ENCODE measurements around the gene CCDC88C. TPM values are rescaled to one million over a fixed set of nuclear protein-coding genes. Genes with fewer than 3 reads are reported as not detected.

CCDC88C gene
- total and polyA plus RNA-seq, 3 donors from 2014 or later: 36.5 to 51.3 (median 47.4) TPM

GRCh38 chr14:91320266-91320665 is 97.4 kb downstream of the CCDC88C start:
- intact Hi-C loops (cut with DNase I; ENCODE audit: low total_unique reads): loop anchor here (5.0 kb wide), 1 partner anchor 97 kb away; the partner anchor contains the start of gene CCDC88C
- WGBS, 2 donors: 94 to 95% methylated on average over 9 of the region's 9 CpGs
- DNase-seq: no peak
- Histone ChIP-seq H3K9me3 (no peaks in the 10 kb centered on the region), H3K27me3 (no peaks in the 10 kb centered on the region), H3K4me1 (peaks cover 24% of the 10 kb centered on the region), H3K36me3 (ENCODE audit: low read depth, missing control alignments) (no peaks in the 10 kb centered on the region), H3K4me3 (no peak overlapping the region), H3K27ac (no peak overlapping the region)
- TF ChIP-seq CTCF (IDR thresholded peaks at IDR 0.05) (no peak), POLR2A (IDR thresholded peaks at IDR 0.05) (no peak)

- DNase-seq: no peak
- Histone ChIP-seq H3K36me3 (ENCODE audit: low read depth, missing control alignments) (no peaks in the 10 kb centered on the region), H3K27ac (no peak overlapping the region), H3K4me1 (peaks cover 14% of the 10 kb centered on the region), H3K9me3 (no peaks in the 10 kb centered on the region), H3K4me3 (no peak overlapping the region), H3K27me3 (no peaks in the 10 kb centered on the region)
- intact Hi-C loops (cut with DNase I; ENCODE audit: low total_unique reads): no loop called here
- TF ChIP-seq POLR2A (IDR thresholded peaks at IDR 0.05) (no peak), CTCF (IDR thresholded peaks at IDR 0.05) (no peak)
- 72 to 89% methylated on average over 4 of the region's 4 CpGs for WGBS, 2 donors
Measured at GRCh38 chr14:91318911-91319310, 98.7 kb downstream of the CCDC88C start.

GRCh38 chr14:91317381-91318308 is 100.0 kb downstream of the CCDC88C start:
- TF ChIP-seq POLR2A (IDR thresholded peaks at IDR 0.05): no peak
- TF ChIP-seq CTCF (IDR thresholded peaks at IDR 0.05): peak in 1 of 3 experiments; percentile 18
- Histone ChIP-seq H3K27me3 (no peaks in the 10 kb centered on the region), H3K27ac (no peak overlapping the region), H3K9me3 (no peaks in the 10 kb centered on the region), H3K36me3 (ENCODE audit: low read depth, missing control alignments) (no peaks in the 10 kb centered on the region), H3K4me1 (peaks cover 14% of the 10 kb centered on the region), H3K4me3 (no peak overlapping the region)
- DNase-seq: peak; percentile 80
- 31 to 46% methylated on average over 16 to 21 of the region's 21 CpGs for WGBS, 2 donors
- intact Hi-C loops (cut with DNase I; ENCODE audit: low total_unique reads): no loop called here

- intact Hi-C loops (cut with DNase I; ENCODE audit: low total_unique reads): no loop called here
- H3K4me1 ChIP-seq: peaks cover 14% of the 10 kb centered on the region
- no peak overlapping the region for H3K4me3 ChIP-seq
- H3K27me3 ChIP-seq: no peaks in the 10 kb centered on the region
- no peak for TF ChIP-seq CTCF (IDR thresholded peaks at IDR 0.05)
- no peak for TF ChIP-seq POLR2A (IDR thresholded peaks at IDR 0.05)
- H3K36me3 ChIP-seq (ENCODE audit: low read depth, missing control alignments): no peaks in the 10 kb centered on the region
- no peak for DNase-seq
- 94 to 97% methylated on average over 2 of the region's 2 CpGs for WGBS, 2 donors
- no peak overlapping the region for H3K27ac ChIP-seq
- H3K9me3 ChIP-seq: no peaks in the 10 kb centered on the region
Measured at GRCh38 chr14:91316761-91317160, 100.9 kb downstream of the CCDC88C start.
